ENCODE measurements around the gene UBN1.

UBN1 gene

DNA sequence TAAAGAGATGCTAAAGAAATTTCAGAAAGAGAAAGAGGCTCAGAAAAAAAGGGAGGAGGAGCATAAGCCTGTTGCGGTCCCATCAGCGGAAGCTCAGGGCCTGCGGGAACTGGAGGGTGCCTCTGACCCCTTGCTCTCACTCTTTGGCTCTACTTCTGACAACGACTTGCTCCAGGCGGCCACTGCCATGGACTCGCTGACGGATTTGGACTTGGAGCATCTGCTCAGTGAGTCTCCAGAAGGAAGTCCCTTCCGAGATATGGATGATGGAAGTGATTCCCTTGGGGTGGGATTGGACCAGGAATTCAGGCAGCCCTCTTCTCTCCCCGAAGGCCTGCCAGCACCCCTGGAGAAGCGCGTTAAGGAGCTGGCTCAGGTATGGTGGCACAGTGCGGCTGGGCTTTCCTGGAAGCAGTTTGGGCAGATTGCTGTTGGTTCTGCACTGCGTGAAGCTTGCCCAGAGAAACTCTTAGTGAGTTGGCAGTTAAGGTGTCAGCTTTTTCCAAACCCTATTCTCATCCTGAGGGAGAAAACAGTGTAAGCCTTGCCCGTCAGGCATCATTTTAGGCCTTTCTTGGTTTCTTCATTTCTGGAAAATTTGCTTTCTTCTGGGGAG lies 13.6 kb downstream of the UBN1 start:
- no peak for DNase-seq

DNA sequence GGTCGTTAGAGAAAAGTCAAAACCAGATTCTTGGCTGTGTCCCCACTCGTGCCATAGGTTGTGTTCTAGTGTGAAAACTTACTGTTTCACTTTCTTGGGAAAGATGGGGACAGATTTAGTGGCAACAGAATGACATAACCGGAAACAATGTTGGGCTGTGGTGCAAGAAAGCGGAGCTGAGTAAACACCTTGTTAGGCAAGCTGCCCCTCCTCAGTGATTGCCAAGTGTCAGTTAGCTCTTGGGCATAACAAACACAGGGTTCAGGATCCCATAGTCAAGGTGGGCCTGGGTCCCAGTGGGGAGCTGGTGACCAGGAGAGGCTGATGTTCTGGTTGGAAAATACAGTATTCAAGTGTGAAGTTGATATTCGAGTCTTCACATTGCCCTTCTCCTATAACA lies 15.4 kb downstream of the UBN1 start:
- no peak for DNase-seq

DNA sequence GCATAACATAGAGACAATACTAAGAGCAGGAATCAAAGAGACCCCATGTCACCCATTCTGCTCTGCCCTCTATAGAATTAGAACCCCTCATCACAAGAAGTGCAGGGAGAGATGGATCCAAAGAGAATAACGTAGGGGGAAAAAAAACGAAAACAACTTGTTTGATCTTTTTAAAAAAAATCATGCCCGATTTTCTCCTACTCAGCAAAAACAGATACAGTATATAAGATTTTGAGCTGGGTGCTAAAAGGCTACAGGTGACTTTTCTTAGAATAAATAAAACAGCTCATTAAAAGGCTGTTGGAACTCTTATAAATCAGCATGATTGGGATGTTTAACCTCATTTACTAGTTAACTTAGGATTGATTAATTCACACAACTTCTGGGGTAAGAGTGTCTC lies 17.4 kb downstream of the UBN1 start:
- DNase-seq: no peak

DNA sequence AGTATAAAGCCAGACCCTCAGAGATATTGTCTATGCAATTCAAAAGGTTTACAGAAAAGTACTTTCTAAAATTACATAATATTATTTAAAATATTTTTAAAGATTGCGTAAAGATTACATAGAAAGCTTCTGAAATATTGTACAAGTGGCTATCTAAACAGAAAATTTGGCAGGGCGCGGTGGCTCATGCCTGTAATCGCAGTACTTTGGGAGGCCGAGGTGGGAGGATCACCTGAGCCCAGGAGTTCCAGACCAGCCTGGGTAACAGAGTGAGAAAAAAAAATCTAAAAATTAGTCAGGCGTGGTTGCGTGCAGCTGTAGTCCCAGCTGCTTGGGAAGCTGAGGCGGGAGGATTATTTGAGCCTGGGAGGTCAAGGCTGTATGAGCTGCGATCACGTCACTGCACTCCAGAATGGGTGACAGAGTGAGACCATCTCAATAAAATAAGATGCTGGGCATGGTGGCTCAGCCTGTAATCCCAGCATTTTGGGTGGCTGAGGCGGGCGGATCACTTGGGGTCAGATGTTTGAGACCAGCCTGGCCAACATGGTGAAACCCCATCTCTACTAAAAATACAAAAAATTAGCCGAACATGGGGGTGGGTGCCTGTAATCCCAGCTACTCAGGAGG lies 18.1 kb downstream of the UBN1 start:
- DNase-seq: no peak

DNA sequence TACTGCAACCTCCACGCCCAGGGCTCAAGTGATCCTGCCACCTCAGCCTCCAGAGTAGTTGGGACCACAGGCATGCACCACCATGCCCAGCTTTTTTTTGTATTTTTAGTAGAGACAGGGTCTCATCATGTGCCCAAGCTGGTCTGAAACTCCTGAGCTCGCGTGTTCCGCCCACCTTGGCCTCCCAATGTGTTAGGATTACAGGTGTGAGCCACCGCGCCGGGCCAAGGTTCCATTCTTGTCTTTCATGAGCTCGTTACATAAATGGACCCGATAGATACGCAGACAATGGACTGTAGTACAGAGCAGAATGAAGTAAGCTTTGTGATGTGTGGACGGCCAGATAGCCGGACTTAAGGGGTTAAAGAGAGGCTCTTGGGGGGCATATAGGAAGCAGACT lies 19.3 kb downstream of the UBN1 start:
- DNase-seq: no peak

DNA sequence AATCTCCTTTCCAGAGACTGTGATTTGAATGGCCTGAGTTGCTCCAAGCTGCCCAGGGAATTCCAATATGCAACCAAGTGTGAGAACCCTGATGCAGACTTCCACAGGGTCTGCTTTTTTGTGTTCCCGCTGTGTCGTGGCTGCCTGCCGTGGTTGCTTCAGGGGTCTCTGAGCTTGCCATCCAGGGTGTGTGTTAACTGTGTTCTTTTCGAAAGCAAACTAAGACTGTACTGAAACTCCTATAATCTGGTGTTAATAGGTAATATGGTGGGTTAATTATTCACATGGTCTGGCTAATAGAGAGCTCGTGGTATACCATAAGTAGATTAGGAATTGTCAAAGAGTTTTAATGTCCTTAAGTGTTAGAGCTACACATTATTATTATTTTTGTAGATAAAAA lies 20.7 kb downstream of the UBN1 start:
- no peak for DNase-seq

DNA sequence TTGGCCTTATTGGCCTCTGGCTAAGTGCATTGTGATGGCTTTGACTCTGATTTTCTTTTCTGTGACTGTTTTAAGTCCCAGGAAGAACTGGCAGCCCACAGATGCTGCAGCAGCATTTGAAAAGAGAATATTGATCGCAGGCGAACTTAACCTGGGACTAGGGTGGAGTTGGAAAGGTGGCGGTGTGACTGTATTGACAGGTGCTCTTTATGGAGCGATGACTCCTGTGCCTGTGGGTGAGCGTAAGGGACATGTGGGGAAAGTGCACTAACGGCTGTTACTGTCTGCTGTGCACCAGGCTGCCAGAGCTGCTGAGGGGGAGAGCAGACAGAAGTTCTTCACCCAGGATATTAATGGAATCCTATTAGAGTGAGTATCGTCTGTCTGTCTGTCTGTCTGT lies 21.3 kb downstream of the UBN1 start:
- DNase-seq: no peak

DNA sequence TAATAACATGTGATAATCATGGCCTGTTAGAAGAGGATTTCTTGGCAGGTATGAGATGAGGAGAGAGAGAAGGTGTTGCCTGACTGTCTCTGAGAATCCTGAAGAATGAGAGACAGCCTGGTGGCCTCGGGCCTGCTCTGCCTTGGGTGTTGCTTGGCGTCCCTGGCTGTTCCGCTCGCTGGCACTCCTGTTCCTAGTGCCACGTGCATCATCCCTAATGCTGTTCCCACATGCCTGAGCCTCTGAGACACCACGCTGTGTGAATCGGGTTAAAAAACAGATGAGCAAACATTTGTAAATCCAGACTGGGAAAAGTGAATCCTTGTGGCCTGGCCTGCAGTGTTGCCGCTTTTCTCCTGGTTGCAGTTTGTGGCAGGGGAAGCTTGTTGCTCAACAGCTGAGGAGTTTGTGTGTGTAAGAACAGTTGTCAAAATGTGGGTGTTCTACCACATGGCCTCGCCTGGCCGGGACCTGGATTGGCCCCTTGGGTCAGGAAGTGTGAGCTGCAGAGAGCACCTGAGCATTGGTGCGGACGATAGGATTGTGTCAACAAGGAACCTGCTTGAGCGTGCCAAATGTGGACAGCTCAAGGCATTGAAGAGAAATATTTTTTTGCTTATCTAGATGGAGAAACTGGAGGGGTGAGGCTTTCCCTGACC lies 22.0 kb downstream of the UBN1 start:
- DNase-seq: no peak

DNA sequence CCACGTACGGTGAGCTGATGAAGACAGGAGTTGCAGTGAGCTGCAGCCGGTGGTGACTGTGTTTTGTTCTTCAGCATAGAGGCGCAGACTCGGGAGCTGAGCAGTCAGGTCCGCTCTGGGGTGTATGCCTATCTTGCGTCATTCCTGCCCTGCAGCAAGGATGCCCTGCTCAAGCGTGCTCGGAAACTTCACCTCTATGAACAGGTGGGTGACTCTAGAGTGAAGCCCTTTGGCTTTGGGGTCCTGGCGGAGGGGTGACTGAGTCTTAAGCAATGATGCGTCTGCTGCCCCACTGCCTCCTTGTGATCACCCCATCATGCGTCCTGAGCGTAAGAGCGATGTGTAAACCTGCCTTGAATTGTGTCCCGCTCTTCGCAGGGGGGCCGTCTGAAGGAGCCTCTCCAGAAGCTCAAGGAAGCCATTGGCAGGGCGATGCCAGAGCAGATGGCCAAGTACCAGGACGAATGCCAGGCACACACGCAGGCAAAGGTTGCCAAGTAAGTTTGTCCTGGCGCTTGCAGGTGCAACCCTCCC lies 22.9 kb downstream of the UBN1 start:
- no peak for DNase-seq

DNA sequence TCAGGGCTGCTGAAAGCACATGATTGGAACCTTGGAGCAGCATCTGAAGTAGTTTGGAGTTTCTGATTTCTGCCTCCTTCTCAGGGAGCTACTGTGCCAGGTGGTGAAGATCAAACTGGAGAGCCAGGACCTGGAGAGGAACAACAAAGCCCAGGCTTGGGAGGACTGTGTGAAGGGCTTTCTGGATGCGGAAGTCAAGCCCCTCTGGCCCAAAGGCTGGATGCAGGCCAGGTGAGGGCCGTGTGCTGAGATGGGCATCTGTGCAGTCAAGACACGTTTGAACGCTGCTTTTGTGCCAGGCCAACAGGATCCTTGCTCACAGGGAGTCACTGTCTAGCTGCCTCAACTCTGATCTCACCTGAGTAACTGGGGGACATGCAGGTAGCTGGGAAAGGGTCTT lies 23.8 kb downstream of the UBN1 start:
- DNase-seq: no peak

DNA sequence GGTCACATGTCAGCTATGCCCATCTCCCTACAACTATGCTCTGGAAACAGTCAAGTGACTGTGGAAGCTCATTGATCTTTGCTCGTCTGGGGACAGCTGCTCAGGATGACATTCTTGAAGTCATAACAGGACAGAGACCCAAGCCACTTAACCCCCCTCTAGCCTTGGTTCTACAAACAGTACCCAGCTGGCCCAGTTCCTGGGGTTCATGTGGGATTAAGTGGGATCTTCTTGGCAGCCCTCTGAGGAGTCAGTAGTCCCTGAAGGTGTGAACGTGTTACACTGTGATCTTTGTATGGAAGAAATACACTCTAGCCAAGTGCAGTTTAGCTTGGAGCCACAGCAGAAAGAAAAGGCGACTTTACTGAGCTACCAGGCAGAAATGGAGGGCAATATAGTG lies 25.8 kb downstream of the UBN1 start:
- no peak for DNase-seq

DNA sequence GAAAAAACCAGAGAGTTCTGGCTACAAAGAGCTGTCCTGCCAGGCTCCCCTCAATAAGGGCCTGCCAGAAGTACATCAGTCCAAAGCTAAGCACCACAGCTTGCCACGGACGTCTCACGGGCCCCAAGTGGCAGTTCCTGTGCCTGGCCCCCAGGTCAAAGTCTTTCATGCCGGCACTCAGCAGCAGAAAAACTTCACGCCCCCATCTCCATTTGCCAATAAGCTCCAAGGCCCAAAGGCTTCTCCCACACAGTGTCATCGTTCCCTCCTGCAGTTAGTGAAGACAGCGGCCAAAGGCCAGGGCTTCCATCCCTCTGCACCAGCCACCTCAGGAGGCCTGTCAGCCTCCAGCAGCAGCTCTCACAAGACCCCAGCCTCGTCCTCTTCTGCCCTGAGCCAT lies 27.4 kb downstream of the UBN1 start:
- no peak for DNase-seq

DNA sequence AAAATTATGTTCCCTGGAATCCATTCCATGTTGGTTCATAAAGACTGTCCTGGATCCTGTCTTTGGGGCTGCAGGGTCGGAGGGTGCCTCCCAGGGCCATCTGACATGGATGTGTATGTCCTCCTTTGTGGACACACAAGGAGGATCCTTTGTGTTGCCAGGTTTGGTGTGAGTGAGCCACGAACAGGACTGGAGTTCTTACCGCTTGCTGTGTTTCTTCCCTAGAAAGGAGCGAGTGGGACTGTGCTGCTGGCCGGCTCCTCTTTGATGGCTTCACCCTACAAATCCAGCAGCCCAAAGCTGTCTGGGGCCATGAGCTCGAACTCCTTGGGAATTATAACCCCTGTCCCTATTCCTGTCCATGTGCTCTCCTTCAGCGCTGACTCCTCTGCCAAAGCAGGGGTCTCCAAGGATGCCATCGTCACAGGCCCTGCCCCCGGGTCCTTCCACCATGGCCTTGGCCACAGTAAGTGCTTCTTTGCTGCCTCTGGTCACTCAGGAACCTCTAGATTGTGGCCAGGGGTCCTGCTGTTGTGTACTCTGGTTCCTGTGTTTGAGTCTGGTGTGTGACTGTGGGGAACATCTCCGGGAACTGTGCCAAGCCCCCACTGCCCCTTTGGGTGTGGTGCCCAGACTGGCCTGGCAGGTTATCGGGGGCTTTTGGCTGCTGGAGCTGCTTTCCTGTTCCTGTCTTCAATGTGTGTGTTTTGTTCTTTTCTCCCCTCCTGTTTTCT lies 29.5 kb downstream of the UBN1 start:
- no peak for DNase-seq

DNA sequence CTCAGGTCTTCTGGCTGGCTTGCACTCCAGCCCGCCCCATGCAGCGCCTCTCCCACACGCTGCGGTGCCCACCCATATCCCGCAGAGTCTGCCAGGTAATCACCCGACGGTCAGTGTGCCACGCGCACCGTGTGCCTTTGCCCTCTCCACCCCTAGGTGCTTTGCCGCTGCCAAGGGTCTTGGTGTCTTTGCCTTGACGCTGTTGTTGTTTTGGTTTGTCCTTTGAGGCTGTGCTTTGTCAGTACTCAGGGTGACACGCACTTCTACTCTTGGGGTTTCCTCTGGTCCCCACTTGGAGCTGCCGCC lies 30.1 kb downstream of the UBN1 start:
- no peak for DNase-seq

DNA sequence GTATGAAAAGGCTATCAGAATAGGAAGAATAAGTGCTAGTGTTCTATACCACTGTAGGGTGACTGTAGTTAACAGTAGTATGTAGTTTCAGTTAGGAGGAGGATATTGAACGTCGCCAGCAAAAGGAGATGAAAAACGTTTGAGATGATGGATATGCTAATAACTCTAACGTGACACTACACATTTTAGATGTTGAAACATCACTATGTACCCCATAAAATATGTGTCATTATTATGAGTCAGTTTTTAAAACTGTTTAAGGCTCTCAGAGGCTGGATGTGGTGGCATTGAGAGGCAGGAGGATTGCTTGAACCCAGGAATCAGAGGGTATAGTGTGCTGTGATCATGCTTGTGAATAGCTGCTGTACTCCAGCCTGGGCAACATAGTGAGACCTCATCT lies 31.8 kb downstream of the UBN1 start:
- no peak for DNase-seq

DNA sequence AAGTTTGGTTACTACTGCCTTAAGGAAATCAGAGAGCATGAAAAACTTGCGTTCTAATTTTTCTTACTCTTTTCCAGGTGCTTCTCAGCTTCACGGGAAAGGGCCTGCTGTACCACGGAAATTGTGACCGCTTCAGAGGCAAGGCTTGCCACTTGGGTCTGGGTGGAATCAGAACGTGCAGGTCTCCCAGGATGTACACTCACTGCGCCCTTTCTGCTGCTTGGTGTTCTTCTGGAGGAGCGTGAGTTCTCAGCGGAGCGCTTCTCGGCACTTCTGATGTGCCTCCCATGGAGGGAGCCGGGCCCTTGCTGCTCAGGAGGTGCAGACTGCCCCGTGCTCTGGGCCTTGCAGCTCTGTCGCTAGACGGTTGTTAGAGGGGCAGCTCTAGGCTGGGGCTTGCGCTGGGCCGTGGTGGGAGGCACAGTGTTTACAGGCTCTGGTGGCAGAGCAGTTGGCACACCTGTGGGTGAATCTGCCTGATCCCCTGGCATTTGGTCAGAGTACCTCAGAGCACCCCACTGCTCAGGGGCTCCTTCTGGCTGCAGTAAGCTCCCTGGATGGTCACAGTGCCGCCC lies 32.8 kb downstream of the UBN1 start:
- DNase-seq: no peak

DNA sequence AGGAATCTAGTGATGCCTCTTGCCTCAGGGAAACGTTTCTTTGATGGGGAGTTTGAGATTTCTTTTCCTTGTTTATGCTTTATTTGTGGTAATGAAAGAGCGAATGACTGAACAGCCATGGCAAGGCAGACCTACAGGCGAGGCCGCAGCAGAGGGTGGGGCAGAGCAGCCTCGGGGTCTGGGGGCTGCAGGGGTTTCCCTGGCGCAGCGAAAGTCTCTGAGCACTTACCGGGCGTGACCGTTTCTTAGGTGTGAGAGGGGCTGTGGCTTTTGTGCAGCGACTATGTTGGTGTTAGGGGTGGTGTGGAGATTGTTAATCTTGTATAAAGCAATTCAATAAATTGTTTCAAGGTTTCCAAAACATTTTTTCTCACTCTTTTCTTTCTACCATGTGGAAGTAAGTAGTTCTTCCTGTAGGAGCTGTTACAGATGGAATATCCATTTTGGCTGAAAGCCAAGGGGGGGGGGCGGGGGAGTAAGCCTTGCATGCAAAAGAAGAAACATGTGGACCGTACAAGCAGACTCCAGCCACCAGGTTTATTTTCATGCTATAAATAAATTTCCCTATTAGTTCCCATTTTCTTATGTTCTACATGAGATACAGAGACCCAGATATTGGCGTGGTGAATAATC lies 34.8 kb downstream of the UBN1 start:
- no peak for DNase-seq

DNA sequence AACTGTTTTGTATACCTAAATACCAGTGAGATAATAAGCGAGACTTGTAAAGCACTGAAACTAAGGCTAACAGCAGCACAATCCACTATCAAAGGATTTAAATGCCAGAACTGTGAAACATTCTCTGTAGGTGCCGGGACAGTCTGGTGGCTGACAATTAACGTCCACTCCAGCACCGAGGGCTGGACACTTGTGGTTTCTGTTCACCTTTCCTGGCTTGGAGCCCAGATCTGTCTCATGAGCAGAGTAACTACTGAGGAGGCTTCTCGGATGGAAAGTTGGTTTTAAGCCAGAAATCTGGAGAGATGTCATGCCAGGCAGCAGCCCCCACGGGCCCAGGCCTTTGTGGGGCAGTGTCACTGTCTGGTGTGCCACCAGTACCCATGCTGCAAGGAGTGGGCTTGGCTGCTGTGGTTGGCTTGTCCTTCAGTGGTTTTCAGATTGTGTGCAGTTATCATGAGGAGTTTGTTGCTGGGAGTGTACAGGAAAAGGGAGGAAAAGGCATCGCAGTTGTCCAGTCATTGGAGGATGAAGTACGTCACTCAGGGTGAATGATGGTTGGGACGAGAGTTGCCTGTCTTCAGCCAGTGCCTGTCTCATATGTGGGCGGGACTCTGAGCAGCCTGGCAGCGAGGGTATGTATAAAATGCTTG lies 35.5 kb downstream of the UBN1 start:
- DNase-seq: no peak

DNA sequence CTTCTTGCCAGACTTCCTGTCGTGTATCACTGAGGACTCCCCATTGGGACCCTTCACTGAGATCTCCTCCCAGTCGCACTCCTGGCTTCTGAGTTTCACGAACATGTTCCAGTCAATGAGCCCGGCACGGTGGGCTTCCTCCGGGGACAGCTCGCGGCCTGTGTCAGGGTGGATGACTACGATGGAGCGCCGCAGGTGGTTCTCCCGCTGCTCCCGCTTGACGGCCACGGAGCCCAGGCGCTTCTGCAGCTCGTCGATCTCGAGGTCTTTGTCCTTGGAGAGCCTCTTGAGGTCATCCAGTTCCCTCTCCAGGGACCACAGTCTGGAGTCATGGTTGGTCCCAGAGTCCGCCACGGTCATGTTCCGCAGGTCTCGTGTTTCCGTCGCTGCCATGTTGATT lies 36.2 kb downstream of the UBN1 start:
- DNase-seq: no peak

DNA sequence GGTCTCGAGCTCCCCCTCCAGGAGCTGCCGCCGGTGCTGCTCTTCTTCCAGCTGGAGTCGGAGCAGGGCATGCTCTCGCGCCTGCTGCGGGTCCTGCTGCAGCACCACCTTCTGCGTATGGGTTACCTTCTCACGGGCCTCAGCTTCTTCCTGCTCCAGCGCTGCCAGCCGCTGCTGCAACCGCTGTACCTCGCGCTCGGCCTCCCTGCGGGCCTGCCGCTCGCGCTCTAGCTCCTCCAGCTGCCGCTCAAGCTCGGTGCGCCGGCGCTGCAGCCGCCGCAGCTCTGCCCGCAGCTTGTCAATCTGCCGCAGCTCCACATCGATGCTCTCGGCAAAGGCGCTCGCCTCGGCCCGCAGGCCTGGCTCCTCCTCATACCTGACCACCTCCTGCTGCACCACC lies 36.9 kb downstream of the UBN1 start:
- DNase-seq: no peak

DNA sequence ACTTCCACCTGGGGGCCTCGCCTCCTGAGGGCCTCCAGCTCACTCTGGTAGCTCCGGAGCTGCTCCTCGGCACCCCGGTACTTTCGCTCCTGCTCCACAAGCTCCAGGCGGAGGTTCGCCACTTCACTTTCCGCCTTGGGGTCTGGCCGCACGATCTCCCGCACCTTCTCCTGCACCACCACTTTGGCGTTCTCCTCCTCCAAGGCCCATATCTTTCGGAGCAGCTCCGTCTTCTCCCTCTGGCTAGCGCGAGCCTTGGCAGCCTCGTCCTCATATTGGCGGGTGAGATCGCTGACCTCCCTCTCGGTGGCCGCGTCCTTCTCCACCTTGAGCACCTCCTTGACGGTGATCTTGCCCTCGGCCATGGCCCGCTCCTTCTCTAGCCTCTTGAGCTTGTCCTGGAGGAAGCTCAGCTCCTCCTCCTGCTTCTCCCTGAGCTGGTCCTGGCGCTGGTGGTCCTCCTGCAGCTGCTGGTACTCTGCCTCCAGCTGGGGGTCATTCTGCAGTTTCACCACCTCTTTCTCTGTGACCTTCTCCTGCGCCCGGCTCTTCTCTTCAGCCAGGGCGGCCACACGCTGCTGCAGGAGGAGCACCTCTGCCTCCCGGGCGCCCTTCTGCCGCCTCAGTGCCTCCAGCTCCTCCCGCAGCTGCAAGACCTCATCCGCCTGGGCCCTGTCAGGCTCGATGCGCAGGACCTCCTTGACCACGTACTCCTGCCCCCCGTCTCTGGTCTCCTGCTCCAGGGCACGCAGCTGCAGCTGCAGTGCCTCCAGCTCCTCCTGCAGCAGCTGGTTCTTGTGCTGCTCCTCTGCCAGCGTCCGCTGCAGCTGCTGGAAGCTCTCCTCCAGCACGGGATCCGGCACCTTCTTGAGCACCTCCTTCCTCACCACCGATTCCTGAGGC lies 37.9 kb downstream of the UBN1 start:
- no peak for DNase-seq

DNA sequence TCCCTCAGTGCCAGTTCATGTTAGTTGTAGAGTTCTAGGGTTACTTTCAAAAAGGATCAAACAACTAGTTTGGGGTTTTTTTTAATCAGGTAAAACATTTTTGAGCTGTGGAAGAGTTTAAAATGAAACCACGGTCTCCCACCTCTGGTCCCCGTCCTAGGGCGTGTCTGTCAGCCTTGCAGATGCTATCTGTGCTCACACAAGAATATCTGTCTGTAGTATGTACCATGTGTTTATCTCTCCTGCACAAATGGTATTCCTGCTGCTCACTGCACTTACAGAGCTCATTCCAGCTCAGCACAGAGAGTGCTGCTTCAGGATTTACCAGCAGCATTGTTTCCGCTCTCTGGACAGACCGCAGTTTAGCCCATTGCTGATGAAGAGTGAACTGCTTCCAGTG lies 38.9 kb downstream of the UBN1 start:
- DNase-seq: no peak

All from NCI-H1694 treated with DMSO at 0.1 percent for 48 hours (cell line).